A673 (cell line): Measurements from ENCODE around the gene KCNQ1OT1. TPM values are rescaled to one million over a fixed set of nuclear protein-coding genes. Genes with fewer than 3 reads are reported as not detected.

Experiments
- BruUV-seq: library from RNA; stranded (reverse); fragments of 400-500 nt; replicated peaks from 2 replicates; lab custom pipeline; 2021; lab: Mats Ljungman, UMichigan
- CTCF ChIA-PET: fragments of 300-600 bp; sonication (Branson Sonifier 250); formaldehyde crosslinking; loops from one replicate; lab custom pipeline; 2022; ENCODE audit warnings: antibody characterized with exemption; lab: Charles Lee
- POLR2A ChIA-PET: fragments of 300-600 bp; sonication (Branson Sonifier 250); formaldehyde crosslinking; loops from one replicate; lab custom pipeline; 2022; ENCODE audit warnings: antibody characterized with exemption; ENCODE audit not compliant: low non-redundant PET; lab: Charles Lee
- DNase-seq: peaks from one replicate; pipeline ENCODE4 v3.0.0-alpha.2; 2015; ENCODE audit warnings: low spot score
- H3K27ac ChIP-seq: fragments of 200-600 bp; sonication (generic); 2 replicates; pipeline ENCODE4 v1.5.1; 2016; ENCODE audit warnings: mixed run types, low read depth, mild to moderate bottlenecking, mixed read lengths, antibody characterized with exemption, low read length; ENCODE audit not compliant: poor library complexity, severe bottlenecking
- H3K27me3 ChIP-seq: fragments of 200-600 bp; sonication (generic); replicated peaks from 2 replicates; pipeline ENCODE4 v1.6.1; 2017; ENCODE audit warnings: mixed run types, low read depth, mild to moderate bottlenecking, mixed read lengths, antibody characterized with exemption, low read length; ENCODE audit not compliant: insufficient read depth, poor library complexity
- H3K36me3 ChIP-seq: fragments of 200-600 bp; sonication (generic); 2 replicates; pipeline ENCODE4 v1.6.1; 2016; ENCODE audit warnings: mixed run types, mild to moderate bottlenecking, mixed read lengths, antibody characterized with exemption, low read length; ENCODE audit not compliant: insufficient read depth, poor library complexity, severe bottlenecking
- H3K4me1 ChIP-seq: fragments of 200-600 bp; sonication (generic); 2 replicates; pipeline ENCODE4 v1.6.1; 2017; ENCODE audit warnings: mixed run types, mild to moderate bottlenecking, mixed read lengths, antibody characterized with exemption, low read length; ENCODE audit not compliant: insufficient read depth, poor library complexity, severe bottlenecking
- H3K4me3 ChIP-seq: fragments of 200-600 bp; sonication (generic); 2 replicates; pipeline ENCODE4 v1.5.1; 2016; ENCODE audit warnings: low read depth, mixed run types, mild to moderate bottlenecking, mixed read lengths, low read length; ENCODE audit not compliant: poor library complexity, severe bottlenecking
- H3K9me3 ChIP-seq: fragments of 200-600 bp; sonication (generic); 2 replicates; pipeline ENCODE4 v1.6.1; 2016; ENCODE audit warnings: mixed run types, low read depth, mild to moderate bottlenecking, mixed read lengths, antibody characterized with exemption, low read length; ENCODE audit not compliant: poor library complexity, severe bottlenecking
- EZH2 ChIP-seq: fragments of 200-600 bp; sonication (generic); IDR thresholded peaks from 2 replicates; pipeline ENCODE4 v1.6.1; 2017; ENCODE audit warnings: borderline replicate concordance, low read depth, mild to moderate bottlenecking, mixed read lengths, antibody characterized with exemption, low read length; ENCODE audit not compliant: poor library complexity, severe bottlenecking
- intact Hi-C: fragments of 100-400 bp; cut with micrococcal nuclease; formaldehyde crosslinking; loops from one replicate; pipeline ENCODE4 v1.10.0; 2022; ENCODE audit not compliant: unreplicated experiment
- total RNA-seq: library from RNA; stranded (reverse); gene quantifications from 2 replicates; pipeline ENCODE4 v1.2.3, GENCODE V29; 2021
- TF ChIP-seq, protein P1 (sequence below): fragments of 300-800, 200-600 bp; sonication (generic); conservative IDR thresholded peaks from 2 replicates; pipeline ENCODE4 v1.5.1; 2017; ENCODE audit warnings: low read depth, mild to moderate bottlenecking, antibody characterized with exemption, low read length, moderate library complexity, mixed read lengths

The KCNQ1OT1 gene
- total RNA-seq, 1 experiment from 2014 or later, result 4.0 TPM

DNA sequence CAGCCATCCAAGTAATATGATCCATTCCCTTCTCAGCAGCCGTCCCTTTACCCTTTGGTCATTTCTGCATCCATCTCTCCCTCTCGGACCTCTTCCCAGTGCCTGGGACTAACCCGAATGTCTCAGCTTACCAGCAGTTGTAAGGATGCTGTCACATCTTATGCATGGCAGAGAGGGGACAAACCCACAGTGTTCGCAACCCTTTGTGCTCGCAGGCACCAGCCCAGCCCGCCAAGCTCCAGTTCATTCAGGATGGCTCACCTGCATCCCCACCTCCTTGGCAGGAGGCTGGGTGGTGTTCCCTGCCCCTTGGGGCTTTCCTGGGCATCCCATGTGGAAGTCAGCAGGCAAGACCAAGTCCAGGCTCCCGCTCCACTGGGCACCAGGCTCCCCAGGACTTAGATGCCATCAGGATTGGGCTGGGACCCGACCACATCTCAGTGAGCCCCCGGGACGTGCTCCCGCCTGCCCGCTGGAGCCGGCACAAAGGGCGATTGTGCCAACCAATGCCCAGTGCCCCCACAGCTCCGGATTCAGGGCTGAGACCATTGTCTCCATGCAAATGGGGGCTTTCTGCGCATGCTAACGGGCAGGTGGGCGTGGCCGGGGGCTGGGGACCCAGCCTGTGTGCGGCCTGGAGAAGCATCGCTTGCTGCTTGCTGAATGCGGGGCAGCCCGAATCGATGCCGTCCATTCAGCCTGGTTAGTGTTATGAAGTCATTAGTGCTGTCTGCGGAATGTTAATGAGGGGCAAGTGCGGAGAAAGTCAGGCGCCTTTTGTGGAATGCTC is 108.6 kb downstream of the KCNQ1OT1 start:
- no TSS peak for BruUV-seq

DNA sequence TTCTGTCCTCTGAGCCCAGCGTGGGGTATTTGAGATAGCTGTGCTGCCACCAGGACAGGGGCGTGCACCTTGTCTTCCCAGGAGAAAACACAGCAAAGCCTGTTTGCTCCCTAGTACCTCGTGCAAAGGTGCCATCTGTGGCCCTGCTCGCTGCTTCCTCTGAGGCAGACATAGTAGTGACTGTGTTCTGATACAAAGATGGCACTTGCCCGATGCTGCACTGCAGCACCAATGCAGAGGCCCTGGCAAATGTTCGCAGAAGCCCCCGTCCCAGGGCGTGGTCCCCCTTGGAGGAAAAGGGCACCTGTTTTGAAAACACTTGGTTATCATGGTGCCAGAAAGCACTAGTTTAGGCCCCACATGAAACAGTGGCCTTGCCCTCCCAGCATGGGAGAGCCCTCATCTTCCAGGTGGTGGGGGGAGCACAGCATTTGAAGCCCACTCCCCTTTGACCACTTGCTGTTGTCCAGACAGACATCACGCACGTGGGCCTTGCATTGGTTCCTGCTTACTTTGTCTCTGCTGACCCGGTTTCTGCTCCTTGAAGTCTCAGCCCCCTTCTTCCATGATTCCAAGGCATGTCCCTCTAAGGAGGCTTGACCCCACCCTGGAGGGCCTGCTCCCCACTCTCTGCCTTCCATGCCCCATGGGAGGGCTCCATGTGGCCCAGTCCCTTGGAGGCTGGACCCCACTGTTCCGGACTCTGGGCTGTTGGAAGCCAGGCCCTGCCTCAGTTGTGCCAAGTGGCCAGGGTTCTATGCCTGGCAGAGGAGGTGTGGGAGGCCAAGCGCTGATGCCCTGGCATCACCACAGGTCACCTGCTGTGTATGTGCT is 109.4 kb downstream of the KCNQ1OT1 start:
- Histone ChIP-seq H3K36me3 (no peaks in the 10 kb centered on the region), H3K27ac (no peak overlapping the region), H3K9me3 (no peaks in the 10 kb centered on the region), H3K27me3 (no peaks in the 10 kb centered on the region), H3K4me3 (no peak overlapping the region), H3K4me1 (no peaks in the 10 kb centered on the region)
- no peak for DNase-seq
- ChIA-PET POLR2A (no interaction called here), CTCF (no interaction called here)
- intact Hi-C loops, result no loop called here
- no TSS peak for BruUV-seq
- TF ChIP-seq, protein P1, sequence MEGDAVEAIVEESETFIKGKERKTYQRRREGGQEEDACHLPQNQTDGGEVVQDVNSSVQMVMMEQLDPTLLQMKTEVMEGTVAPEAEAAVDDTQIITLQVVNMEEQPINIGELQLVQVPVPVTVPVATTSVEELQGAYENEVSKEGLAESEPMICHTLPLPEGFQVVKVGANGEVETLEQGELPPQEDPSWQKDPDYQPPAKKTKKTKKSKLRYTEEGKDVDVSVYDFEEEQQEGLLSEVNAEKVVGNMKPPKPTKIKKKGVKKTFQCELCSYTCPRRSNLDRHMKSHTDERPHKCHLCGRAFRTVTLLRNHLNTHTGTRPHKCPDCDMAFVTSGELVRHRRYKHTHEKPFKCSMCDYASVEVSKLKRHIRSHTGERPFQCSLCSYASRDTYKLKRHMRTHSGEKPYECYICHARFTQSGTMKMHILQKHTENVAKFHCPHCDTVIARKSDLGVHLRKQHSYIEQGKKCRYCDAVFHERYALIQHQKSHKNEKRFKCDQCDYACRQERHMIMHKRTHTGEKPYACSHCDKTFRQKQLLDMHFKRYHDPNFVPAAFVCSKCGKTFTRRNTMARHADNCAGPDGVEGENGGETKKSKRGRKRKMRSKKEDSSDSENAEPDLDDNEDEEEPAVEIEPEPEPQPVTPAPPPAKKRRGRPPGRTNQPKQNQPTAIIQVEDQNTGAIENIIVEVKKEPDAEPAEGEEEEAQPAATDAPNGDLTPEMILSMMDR, result no peak
- no peak for TF ChIP-seq EZH2

More for the DNA sequence above, 108.6 kb downstream of the KCNQ1OT1 start:
- Histone ChIP-seq H3K27me3 (no peaks in the 10 kb centered on the region), H3K27ac (no peak overlapping the region), H3K4me3 (no peak overlapping the region), H3K9me3 (no peaks in the 10 kb centered on the region), H3K4me1 (no peaks in the 10 kb centered on the region), H3K36me3 (no peaks in the 10 kb centered on the region)
- intact Hi-C loops, result no loop called here
- ChIA-PET POLR2A (no interaction called here), CTCF (no interaction called here)
- no peak for TF ChIP-seq EZH2
- TF ChIP-seq, protein P1, result no peak
- DNase-seq, result no peak

DNA sequence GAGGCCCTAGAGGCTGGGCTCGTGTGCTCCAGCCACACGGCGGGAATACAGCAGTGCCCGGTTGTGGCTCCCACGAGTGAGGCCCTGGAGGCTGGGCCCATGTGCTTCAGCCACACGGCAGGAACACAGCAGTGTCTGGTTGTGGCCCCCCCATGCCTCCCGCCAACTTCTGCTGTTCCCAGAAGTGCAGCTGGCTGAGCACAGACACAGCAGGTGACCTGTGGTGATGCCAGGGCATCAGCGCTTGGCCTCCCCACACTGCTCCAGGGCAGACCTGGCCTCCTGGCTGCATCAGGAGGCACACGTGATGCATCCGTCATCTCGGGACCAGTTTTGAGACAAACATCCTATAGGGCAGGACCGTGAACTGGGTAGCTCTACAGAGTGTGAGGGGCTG is 110.3 kb downstream of the KCNQ1OT1 start:
- CTCF ChIA-PET, result no interaction called here
- POLR2A ChIA-PET, result no interaction called here
- no peak for DNase-seq

More for the DNA sequence above, 110.3 kb downstream of the KCNQ1OT1 start:
- Histone ChIP-seq H3K36me3 (no peaks in the 10 kb centered on the region), H3K9me3 (no peaks in the 10 kb centered on the region), H3K27me3 (no peaks in the 10 kb centered on the region), H3K27ac (no peak overlapping the region), H3K4me1 (no peaks in the 10 kb centered on the region), H3K4me3 (no peak overlapping the region)
- TF ChIP-seq, protein P1, result no peak
- no peak for TF ChIP-seq EZH2
- BruUV-seq, result no TSS peak
- intact Hi-C loops, result no loop called here
